Measurements from ENCODE around the gene PDE3A.

Gene PDE3A

DNA sequence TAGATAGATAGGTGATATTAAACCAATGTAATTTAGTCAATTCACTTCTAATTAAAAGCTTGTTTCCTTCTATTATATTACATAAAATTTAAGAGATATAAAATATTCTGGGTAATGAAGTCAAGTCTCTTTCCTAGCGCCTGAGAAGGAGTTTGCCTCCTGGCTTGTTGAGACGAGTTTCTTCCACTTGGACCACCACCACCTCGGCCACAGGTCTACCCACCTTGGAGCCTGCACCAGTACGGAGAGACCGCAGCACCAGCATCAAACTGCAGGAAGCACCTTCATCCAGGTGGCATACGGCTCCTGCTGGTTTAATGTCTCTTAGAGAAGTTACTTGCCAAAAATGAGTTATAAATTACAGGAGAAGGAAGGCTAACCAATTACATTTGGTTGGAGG, 247.8 kb downstream of the PDE3A start:
- Histone ChIP-seq H3F3A (ENCODE audit: insufficient read depth, low read length) (no peaks in the 10 kb centered on the region), H3K4me1 (ENCODE audit: low read length) (no peaks in the 10 kb centered on the region), H3K9me3 (replicated peaks; ENCODE audit: insufficient read depth, low read length) (no peaks in the 10 kb centered on the region), H3K27ac (ENCODE audit: low read length) (no peak overlapping the region), H3K27me3 (replicated peaks; ENCODE audit: insufficient read depth, low read length) (no peaks in the 10 kb centered on the region), H3K4me3 (ENCODE audit: low read length) (no peak overlapping the region), H4K20me1 (ENCODE audit: insufficient read depth, low read length) (no peaks in the 10 kb centered on the region), H2AFZ (ENCODE audit: low read length) (no peak overlapping the region), H3K4me2 (ENCODE audit: low read depth, low read length) (no peak overlapping the region), H3K36me3 (replicated peaks; ENCODE audit: insufficient read depth, low read length) (no peaks in the 10 kb centered on the region), H3K9ac (ENCODE audit: low read length) (no peak overlapping the region), H3K79me2 (ENCODE audit: low read length) (no peaks in the 10 kb centered on the region), H3K9me2 (replicated peaks; ENCODE audit: insufficient read depth, low read length) (no peaks in the 10 kb centered on the region)
- no peak for DNase-seq
- TF ChIP-seq EZH2phosphoT487 (IDR thresholded peaks at IDR 0.05; ENCODE audit: low read length) (no peak), EZH2 (optimal IDR thresholded peaks at IDR 0.05; ENCODE audit: low read depth, low read length) (no peak)
- TF ChIP-seq, protein P1, sequence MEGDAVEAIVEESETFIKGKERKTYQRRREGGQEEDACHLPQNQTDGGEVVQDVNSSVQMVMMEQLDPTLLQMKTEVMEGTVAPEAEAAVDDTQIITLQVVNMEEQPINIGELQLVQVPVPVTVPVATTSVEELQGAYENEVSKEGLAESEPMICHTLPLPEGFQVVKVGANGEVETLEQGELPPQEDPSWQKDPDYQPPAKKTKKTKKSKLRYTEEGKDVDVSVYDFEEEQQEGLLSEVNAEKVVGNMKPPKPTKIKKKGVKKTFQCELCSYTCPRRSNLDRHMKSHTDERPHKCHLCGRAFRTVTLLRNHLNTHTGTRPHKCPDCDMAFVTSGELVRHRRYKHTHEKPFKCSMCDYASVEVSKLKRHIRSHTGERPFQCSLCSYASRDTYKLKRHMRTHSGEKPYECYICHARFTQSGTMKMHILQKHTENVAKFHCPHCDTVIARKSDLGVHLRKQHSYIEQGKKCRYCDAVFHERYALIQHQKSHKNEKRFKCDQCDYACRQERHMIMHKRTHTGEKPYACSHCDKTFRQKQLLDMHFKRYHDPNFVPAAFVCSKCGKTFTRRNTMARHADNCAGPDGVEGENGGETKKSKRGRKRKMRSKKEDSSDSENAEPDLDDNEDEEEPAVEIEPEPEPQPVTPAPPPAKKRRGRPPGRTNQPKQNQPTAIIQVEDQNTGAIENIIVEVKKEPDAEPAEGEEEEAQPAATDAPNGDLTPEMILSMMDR (IDR thresholded peaks at IDR 0.05; ENCODE audit: low read length), result no peak

DNA sequence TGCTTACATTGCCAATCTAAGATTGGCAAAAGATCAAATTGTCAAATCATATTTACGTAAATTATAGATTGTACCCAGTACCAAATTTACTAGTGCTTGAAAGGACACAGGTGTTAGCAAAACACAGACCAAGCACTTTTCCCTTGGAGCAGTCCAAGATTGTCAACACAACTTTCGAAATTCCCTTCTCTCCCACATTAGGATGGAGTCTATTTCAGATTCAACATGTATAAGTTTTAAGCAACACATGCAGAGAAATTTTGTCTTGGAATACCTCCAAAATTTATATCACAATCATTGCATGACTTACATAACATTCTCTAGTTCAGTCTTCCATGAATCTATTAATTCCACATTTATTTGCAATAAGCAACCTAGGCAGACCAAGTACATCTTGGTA, 251.9 kb downstream of the PDE3A start:
- Histone ChIP-seq H3K27ac (ENCODE audit: low read length) (no peak overlapping the region), H3K4me2 (ENCODE audit: low read depth, low read length) (no peak overlapping the region), H3K9me2 (replicated peaks; ENCODE audit: insufficient read depth, low read length) (no peaks in the 10 kb centered on the region), H3K79me2 (ENCODE audit: low read length) (no peaks in the 10 kb centered on the region), H4K20me1 (ENCODE audit: insufficient read depth, low read length) (no peaks in the 10 kb centered on the region), H3K4me3 (ENCODE audit: low read length) (no peak overlapping the region), H3K9ac (ENCODE audit: low read length) (no peak overlapping the region), H3K9me3 (replicated peaks; ENCODE audit: insufficient read depth, low read length) (no peaks in the 10 kb centered on the region), H3K27me3 (replicated peaks; ENCODE audit: insufficient read depth, low read length) (no peaks in the 10 kb centered on the region), H2AFZ (ENCODE audit: low read length) (no peak overlapping the region), H3F3A (ENCODE audit: insufficient read depth, low read length) (no peaks in the 10 kb centered on the region), H3K36me3 (replicated peaks; ENCODE audit: insufficient read depth, low read length) (no peaks in the 10 kb centered on the region), H3K4me1 (ENCODE audit: low read length) (no peaks in the 10 kb centered on the region)
- no peak for DNase-seq
- TF ChIP-seq EZH2 (optimal IDR thresholded peaks at IDR 0.05; ENCODE audit: low read depth, low read length) (no peak), EZH2phosphoT487 (IDR thresholded peaks at IDR 0.05; ENCODE audit: low read length) (no peak)

DNA sequence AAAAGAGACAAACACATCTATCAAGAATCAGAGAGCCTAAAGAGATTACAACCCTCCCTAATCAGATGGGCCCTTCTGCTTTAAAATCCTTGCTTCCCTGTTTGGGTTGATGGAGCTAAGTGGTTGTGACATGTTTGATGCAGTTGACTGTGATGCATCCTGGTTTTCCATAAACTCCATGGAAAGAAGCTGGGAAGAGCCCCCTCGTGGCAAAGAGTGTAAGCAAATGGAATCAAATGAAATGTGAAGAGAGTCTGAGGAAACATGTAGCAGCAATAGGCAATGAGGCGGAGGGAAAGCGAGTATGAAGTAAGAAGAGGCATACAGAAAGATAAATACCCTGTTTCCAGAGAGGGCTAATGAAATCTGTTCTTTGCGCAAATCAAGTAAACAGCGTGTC, 256.4 kb downstream of the PDE3A start:
- H3K9me3 ChIP-seq (replicated peaks; ENCODE audit: insufficient read depth, low read length), result no peaks in the 10 kb centered on the region
- 0 out of 2 replicates have a peak, but pooled peaks cover 3% of the 10 kb centered on the region for H3K4me1 ChIP-seq (ENCODE audit: low read length)
- H4K20me1 ChIP-seq (ENCODE audit: insufficient read depth, low read length), result no peaks in the 10 kb centered on the region
- no peaks in the 10 kb centered on the region for H3K9me2 ChIP-seq (replicated peaks; ENCODE audit: insufficient read depth, low read length)
- H3F3A ChIP-seq (ENCODE audit: insufficient read depth, low read length), result 0 out of 2 replicates have a peak, but pooled peaks cover 2% of the 10 kb centered on the region
- no peak overlapping the region for H3K4me3 ChIP-seq (ENCODE audit: low read length)
- no peaks in the 10 kb centered on the region for H3K36me3 ChIP-seq (replicated peaks; ENCODE audit: insufficient read depth, low read length)
- no peak overlapping the region for H3K27ac ChIP-seq (ENCODE audit: low read length)
- no peak overlapping the region for H3K4me2 ChIP-seq (ENCODE audit: low read depth, low read length)
- no peak overlapping the region for H2AFZ ChIP-seq (ENCODE audit: low read length)
- no peaks in the 10 kb centered on the region for H3K79me2 ChIP-seq (ENCODE audit: low read length)
- TF ChIP-seq EZH2phosphoT487 (IDR thresholded peaks at IDR 0.05; ENCODE audit: low read length) (no peak), EZH2 (optimal IDR thresholded peaks at IDR 0.05; ENCODE audit: low read depth, low read length) (no peak)
- TF ChIP-seq, protein P1 (IDR thresholded peaks at IDR 0.05; ENCODE audit: low read length), result no peak
- H3K9ac ChIP-seq (ENCODE audit: low read length), result no peak overlapping the region
- no peaks in the 10 kb centered on the region for H3K27me3 ChIP-seq (replicated peaks; ENCODE audit: insufficient read depth, low read length)
- DNase-seq, result no peak

DNA sequence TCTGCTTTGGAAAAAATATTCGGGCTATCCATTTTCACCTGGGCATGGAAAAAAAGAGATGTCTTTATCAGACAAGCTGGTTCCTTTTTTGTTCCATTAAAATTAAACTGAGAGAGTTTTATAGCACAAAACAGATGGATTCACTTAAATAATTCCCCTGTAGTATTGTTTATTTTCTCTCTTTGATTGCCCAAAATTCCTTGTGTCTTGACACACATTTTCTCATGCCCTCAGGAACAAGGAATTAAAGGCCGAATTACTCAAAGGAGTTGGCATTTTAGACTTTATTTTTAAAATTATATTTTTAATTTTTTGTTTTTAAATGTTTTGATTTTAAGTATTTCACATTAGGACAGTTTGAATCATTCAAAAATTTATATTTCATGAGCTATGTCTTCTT, 257.2 kb downstream of the PDE3A start:
- TF ChIP-seq EZH2phosphoT487 (IDR thresholded peaks at IDR 0.05; ENCODE audit: low read length) (no peak), EZH2 (optimal IDR thresholded peaks at IDR 0.05; ENCODE audit: low read depth, low read length) (no peak)
- TF ChIP-seq, protein P1 (IDR thresholded peaks at IDR 0.05; ENCODE audit: low read length), result no peak
- 0 out of 2 replicates have a peak, but pooled peaks cover 6% of the 10 kb centered on the region for H3K4me1 ChIP-seq (ENCODE audit: low read length)
- no peak overlapping the region for H3K4me2 ChIP-seq (ENCODE audit: low read depth, low read length)
- H3K9me2 ChIP-seq (replicated peaks; ENCODE audit: insufficient read depth, low read length), result no peaks in the 10 kb centered on the region
- no peaks in the 10 kb centered on the region for H3K36me3 ChIP-seq (replicated peaks; ENCODE audit: insufficient read depth, low read length)
- no peaks in the 10 kb centered on the region for H3K9me3 ChIP-seq (replicated peaks; ENCODE audit: insufficient read depth, low read length)
- 0 out of 2 replicates have a peak, but pooled peaks cover 4% of the 10 kb centered on the region for H3F3A ChIP-seq (ENCODE audit: insufficient read depth, low read length)
- no peak overlapping the region for H2AFZ ChIP-seq (ENCODE audit: low read length)
- H3K4me3 ChIP-seq (ENCODE audit: low read length), result no peak overlapping the region
- H3K9ac ChIP-seq (ENCODE audit: low read length), result no peak overlapping the region
- H3K27me3 ChIP-seq (replicated peaks; ENCODE audit: insufficient read depth, low read length), result no peaks in the 10 kb centered on the region
- H4K20me1 ChIP-seq (ENCODE audit: insufficient read depth, low read length), result no peaks in the 10 kb centered on the region
- H3K79me2 ChIP-seq (ENCODE audit: low read length), result no peaks in the 10 kb centered on the region
- DNase-seq, result no peak
- H3K27ac ChIP-seq (ENCODE audit: low read length), result no peak overlapping the region
